ENCODE results near the gene RRBP1. TPM values are rescaled to one million over a fixed set of nuclear protein-coding genes. Genes with fewer than 3 reads are reported as not detected.

Gene RRBP1
- total RNA-seq, 1 experiment from 2014 or later: 136 TPM

GRCh38 chr20:17571153-17571527 is 110.9 kb downstream of the RRBP1 start:
- DNase-seq (ENCODE audit: low spot score): no peak

- DNase-seq (ENCODE audit: low spot score): peak; percentile 50
Observed at GRCh38 chr20:17570347-17571152, 111.5 kb downstream of the RRBP1 start.

GRCh38 chr20:17569616-17570346 is 112.3 kb downstream of the RRBP1 start, which contains the start of gene DSTN:
DSTN (plus strand) TSS chr20:17570075; CDS start chr20:17570209, 134 bp downstream.
- peak; percentile 92 for DNase-seq (ENCODE audit: low spot score)

GRCh38 chr20:17568972-17569521 is 113.0 kb downstream of the RRBP1 start:
- DNase-seq (ENCODE audit: low spot score): peak; percentile 93

GRCh38 chr20:17568045-17568788 is 113.8 kb downstream of the RRBP1 start:
- no peak for DNase-seq (ENCODE audit: low spot score)

- no peak for DNase-seq (ENCODE audit: low spot score)
Observed at GRCh38 chr20:17566345-17566744, 115.7 kb downstream of the RRBP1 start.

- peak; percentile 58 for DNase-seq (ENCODE audit: low spot score)
Observed at GRCh38 chr20:17565169-17565845, 116.7 kb downstream of the RRBP1 start.

Other genes starting within 250 kb of the RRBP1 start
- 8.3 and 9.7 TPM in 2 replicates for gene BFSP1, start 150.9 kb downstream of the RRBP1 start, total RNA-seq (2014; rRNA removed; shearing (Covaris generic))
- 445 and 560 TPM in 2 replicates for gene DSTN, start 112.2 kb downstream of the RRBP1 start, total RNA-seq (2014; rRNA removed; shearing (Covaris generic))
- not detected in 2 replicates for gene BANF2, start 17.7 kb upstream of the RRBP1 start, total RNA-seq (2014; rRNA removed; shearing (Covaris generic))